WTC11 (cell line): ENCODE results near the gene SLC30A9. TPM values are rescaled to one million over a fixed set of nuclear protein-coding genes. Genes with fewer than 3 reads are reported as not detected.

Source experiments
- ATAC-seq: fragments of 200-7000 bp; cut with Tn5 transposase; 2 replicates; pipeline ENCODE4 v1.10.0; 2021; ENCODE audit warnings: mild to moderate bottlenecking, moderate library complexity
- CTCF ChIA-PET: fragments of 300-600 bp; sonication (Branson Sonifier 250); formaldehyde crosslinking; loops from one replicate; lab custom pipeline; 2021; ENCODE audit warnings: antibody characterized with exemption; lab: Charles Lee
- POLR2A ChIA-PET: fragments of 350-600 bp; sonication (Branson Sonifier 250); formaldehyde crosslinking; loops from one replicate; lab custom pipeline; 2021; ENCODE audit warnings: antibody characterized with exemption; lab: Charles Lee
- DNase-seq: peaks from one replicate; pipeline ENCODE4 v3.0.0; 2021; ENCODE audit warnings: low spot score
- H3K27ac Mint-ChIP-seq: 2 replicates; pipeline ENCODE4 v1.8.0; 2021; ENCODE audit warnings: mixed read lengths
- H3K27me3 Mint-ChIP-seq: 2 replicates; pipeline ENCODE4 v1.8.0; 2021; ENCODE audit warnings: low read depth, mild to moderate bottlenecking, moderate library complexity, mixed read lengths
- H3K36me3 Mint-ChIP-seq: 2 replicates; pipeline ENCODE4 v1.8.0; 2021; ENCODE audit warnings: mixed read lengths
- H3K4me1 Mint-ChIP-seq: 2 replicates; pipeline ENCODE4 v1.8.0; 2022; ENCODE audit warnings: mixed read lengths
- H3K4me3 Mint-ChIP-seq: 2 replicates; pipeline ENCODE4 v1.8.0; 2021; ENCODE audit warnings: mild to moderate bottlenecking, moderate library complexity, mixed read lengths
- H3K9me3 Mint-ChIP-seq: 2 replicates; pipeline ENCODE4 v1.8.0; 2021; ENCODE audit warnings: mixed read lengths
- AFF4 ChIP-seq: sonication (generic); formaldehyde crosslinking; IDR thresholded peaks from 2 replicates; pipeline ENCODE4 v1.8.1; 2023; ENCODE audit warnings: mild to moderate bottlenecking, missing genetic modification reagents, borderline replicate concordance
- ARID4B ChIP-seq: sonication (generic); formaldehyde crosslinking; IDR thresholded peaks from 2 replicates; pipeline ENCODE4 v1.8.0; 2023; ENCODE audit warnings: missing genetic modification reagents, mild to moderate bottlenecking, borderline replicate concordance
- ATF3 ChIP-seq: sonication (generic); formaldehyde crosslinking; conservative IDR thresholded peaks from 2 replicates; pipeline ENCODE4 v1.8.1; 2022; ENCODE audit warnings: mild to moderate bottlenecking, missing genetic modification reagents
- CBFB ChIP-seq: sonication (generic); formaldehyde crosslinking; IDR thresholded peaks from 2 replicates; pipeline ENCODE4 v1.8.1; 2022; ENCODE audit warnings: mild to moderate bottlenecking, low read depth, missing genetic modification reagents
- CDX4 ChIP-seq: fragments of 250-450 bp; sonication (Bioruptor Pico); IDR thresholded peaks from 2 replicates; pipeline ENCODE4 v1.9.0; 2021; ENCODE audit warnings: moderate library complexity, mild to moderate bottlenecking, inconsistent platforms, borderline replicate concordance
- ESRRA ChIP-seq: sonication (generic); formaldehyde crosslinking; IDR thresholded peaks from 2 replicates; pipeline ENCODE4 v1.8.1; 2022; ENCODE audit warnings: mild to moderate bottlenecking, missing genetic modification reagents, borderline replicate concordance
- GABPB1 ChIP-seq: sonication (generic); formaldehyde crosslinking; IDR thresholded peaks from 2 replicates; pipeline ENCODE4 v1.8.1; 2023; ENCODE audit warnings: mild to moderate bottlenecking, missing genetic modification reagents
- IRF1 ChIP-seq: sonication (generic); formaldehyde crosslinking; IDR thresholded peaks from 2 replicates; pipeline ENCODE4 v1.8.0; 2023; ENCODE audit warnings: missing genetic modification reagents
- JUN ChIP-seq: sonication (generic); formaldehyde crosslinking; IDR thresholded peaks from 2 replicates; pipeline ENCODE4 v1.8.0; 2023; ENCODE audit warnings: mild to moderate bottlenecking, missing genetic modification reagents
- NFATC4 ChIP-seq: fragments of 250-450 bp; sonication (Bioruptor Pico); IDR thresholded peaks from 2 replicates; pipeline ENCODE4 v1.9.0; 2021; ENCODE audit warnings: mild to moderate bottlenecking
- NFE2L1 ChIP-seq: sonication (generic); formaldehyde crosslinking; IDR thresholded peaks from 2 replicates; pipeline ENCODE4 v1.8.1; 2023; ENCODE audit warnings: missing genetic modification reagents
- NR2C2 ChIP-seq: sonication (generic); formaldehyde crosslinking; IDR thresholded peaks from 2 replicates; pipeline ENCODE4 v1.8.0; 2022; ENCODE audit warnings: mild to moderate bottlenecking, missing genetic modification reagents
- PRRX2 ChIP-seq: fragments of 250-450 bp; sonication (Bioruptor Pico); IDR thresholded peaks from 2 replicates; pipeline ENCODE4 v1.8.0; 2021; ENCODE audit warnings: mild to moderate bottlenecking
- RELA ChIP-seq: sonication (generic); formaldehyde crosslinking; IDR thresholded peaks from 2 replicates; pipeline ENCODE4 v1.8.1; 2022; ENCODE audit warnings: missing genetic modification reagents, mild to moderate bottlenecking, borderline replicate concordance
- TCF7 ChIP-seq: sonication (generic); formaldehyde crosslinking; IDR thresholded peaks from 2 replicates; pipeline ENCODE4 v1.8.0; 2022; ENCODE audit warnings: mild to moderate bottlenecking, low read depth, missing genetic modification reagents, moderate library complexity
- TP53 ChIP-seq: sonication (generic); formaldehyde crosslinking; IDR thresholded peaks from 2 replicates; pipeline ENCODE4 v1.8.1; 2023; ENCODE audit warnings: mild to moderate bottlenecking, missing genetic modification reagents
- ZMAT4 ChIP-seq: fragments of 250-450 bp; sonication (Bioruptor Pico); IDR thresholded peaks from 2 replicates; pipeline ENCODE4 v1.9.0; 2021; ENCODE audit warnings: mild to moderate bottlenecking
- ZNF425 ChIP-seq: fragments of 250-450 bp; sonication (Bioruptor Pico); conservative IDR thresholded peaks from 2 replicates; pipeline ENCODE4 v1.9.0; 2021; ENCODE audit warnings: mild to moderate bottlenecking
- ZNF512 ChIP-seq: sonication (generic); formaldehyde crosslinking; IDR thresholded peaks from 2 replicates; pipeline ENCODE4 v1.8.1; 2022; ENCODE audit warnings: missing genetic modification reagents, borderline replicate concordance
- ZSCAN18 ChIP-seq: fragments of 250-450 bp; sonication (Bioruptor Pico); IDR thresholded peaks from 2 replicates; pipeline ENCODE4 v2.1.2; 2022; ENCODE audit warnings: mild to moderate bottlenecking, moderate library complexity
- total RNA-seq: library from RNA; stranded (reverse); gene quantifications from 3 replicates; pipeline ENCODE4 v1.2.3, GENCODE V29; 2021

SLC30A9 gene
- total RNA-seq, 1 experiment from 2014 or later, result 70.1 TPM

- TF ChIP-seq IRF1 (CRISPR knock-in tag) (no peak), JUN (CRISPR knock-in tag) (no peak), TP53 (CRISPR knock-in tag) (no peak), ARID4B (CRISPR knock-in tag) (no peak), ESRRA (no peak)
These were observed 17.9 kb downstream of the SLC30A9 start (continued) for GRCh38 chr4:42008011-42008786.

GRCh38 chr4:42015438-42015837, 25.1 kb downstream of the SLC30A9 start:
- Mint-ChIP-seq H3K36me3 (0 out of 2 replicates have a peak, but pooled peaks cover 3% of the 10 kb centered on the region), H3K27ac (no peak overlapping the region; the same call in 1 of the 2 replicates), H3K4me3 (no peak overlapping the region), H3K27me3 (no peaks in the 10 kb centered on the region), H3K4me1 (no peaks in the 10 kb centered on the region), H3K9me3 (no peaks in the 10 kb centered on the region)
- CTCF ChIA-PET, result no interaction called here
- no peak for DNase-seq
- ATAC-seq, result no peak
- POLR2A ChIA-PET, result no interaction called here
- TF ChIP-seq ZMAT4 (CRISPR knock-in tag) (no peak), NFATC4 (no peak), GABPB1 (CRISPR knock-in tag) (no peak), CDX4 (CRISPR knock-in tag) (no peak), CBFB (no peak), RELA (CRISPR knock-in tag) (no peak), TCF7 (CRISPR knock-in tag) (no peak), ZNF512 (no peak), NFE2L1 (CRISPR knock-in tag) (no peak), PRRX2 (CRISPR knock-in tag) (no peak), AFF4 (CRISPR knock-in tag) (no peak), ATF3 (CRISPR knock-in tag) (no peak), NR2C2 (CRISPR knock-in tag) (no peak), ZSCAN18 (no peak), ZNF425 (no peak)
